DMS53 treated with DMSO at 0.1 percent for 48 hours (cell line): Measurements from ENCODE around the gene AMY2B.
"Not testable (repeated sequence)": the region's sequence is repeated elsewhere in the genome, so short reads cannot be mapped to it uniquely, and the experiment has no call there.

Experiments
- DNase-seq: peaks from one replicate; lab custom pipeline; 2025; ENCODE audit not compliant: unreplicated experiment; lab: John Stamatoyannopoulos, UW

The AMY2B gene

DNA sequence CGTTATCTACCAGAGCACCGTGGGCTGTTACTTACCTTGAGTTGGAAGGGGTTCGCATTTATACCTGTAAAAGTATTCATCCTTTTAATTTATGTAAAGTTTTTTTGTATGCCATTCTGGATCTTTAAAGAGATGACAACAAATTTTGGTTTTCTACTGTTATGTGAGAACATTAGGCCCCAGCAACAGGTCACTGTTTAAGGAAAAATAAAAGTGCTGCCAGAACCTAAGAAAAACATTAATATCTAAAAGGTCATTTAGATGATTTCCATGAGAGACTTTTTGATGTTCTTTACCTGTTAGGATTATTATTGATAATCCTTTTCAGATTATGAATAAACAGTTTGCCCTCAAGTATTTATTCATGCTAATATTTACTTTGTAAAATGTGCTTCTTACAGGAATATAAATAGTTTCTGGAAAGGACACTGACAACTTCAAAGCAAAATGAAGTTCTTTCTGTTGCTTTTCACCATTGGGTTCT is 45.6 kb downstream of the AMY2B start, which contains the start of gene AMY2A:
TSS of gene AMY2A (plus strand) at position 434 of the 484 bp plus-strand sequence. CDS start at position 448, 14 bp downstream.
- DNase-seq, result not testable (repeated sequence)

DNA sequence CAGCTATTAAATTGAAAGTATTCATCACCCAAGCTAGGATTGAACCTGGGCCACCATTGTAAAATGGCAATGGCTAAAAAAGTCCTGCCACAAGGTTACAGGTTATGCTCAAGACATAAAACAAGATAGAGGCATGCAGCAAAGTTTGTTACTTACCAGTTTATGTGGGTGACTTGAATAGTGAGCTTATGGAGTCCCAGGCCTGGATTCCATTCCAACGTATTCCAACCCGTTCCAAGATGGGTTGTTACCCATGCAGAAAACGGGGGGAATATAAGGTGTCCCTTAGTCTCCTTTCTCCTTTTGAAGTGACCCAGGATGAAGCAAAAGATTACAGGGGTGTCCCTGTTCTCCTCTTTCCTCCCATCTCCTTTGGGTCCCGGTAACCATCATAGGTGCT is 56.0 kb downstream of the AMY2B start:
- not testable (repeated sequence) for DNase-seq
